Gastroesophageal sphincter (tissue), 3 donors: Measurements from ENCODE around the gene CPM.

ENCODE experiments used
- CTCF ChIP-seq, 4 experiments: fragments of 200-600 bp in 2 of 4; fragments of 450-650 bp in 2 of 4; sonication (generic) in 1 of 4; IDR thresholded peaks; one replicate each; pipeline ENCODE4 v1.5.1; 2017 to 2019; ENCODE audit warnings: antibody characterized with exemption in 4 of 4, mild to moderate bottlenecking in 2 of 4, moderate library complexity in 2 of 4
- POLR2A ChIP-seq, 2 donors: fragments of 450-650 bp; IDR thresholded peaks; one replicate each; pipeline ENCODE4 v1.6.1; 2017; ENCODE audit warnings: antibody characterized with exemption in 2 of 2, mild to moderate bottlenecking in 2 of 2, moderate library complexity in 1 of 2

GRCh38 chr12:68972595-68972994 lies 39.6 kb upstream of the CPM start:
- TF ChIP-seq CTCF (IDR thresholded peaks at IDR 0.05) (no peak), POLR2A (IDR thresholded peaks at IDR 0.05) (no peak)
